Kidney epithelial cell (primary cell): ENCODE results near the gene CSGALNACT2. TPM values are rescaled to one million over a fixed set of nuclear protein-coding genes. Genes with fewer than 3 reads are reported as not detected.

Source experiments
- DNase-seq: peaks from one replicate; pipeline ENCODE4 v3.0.0-alpha.2; 2010; ENCODE audit warnings: low read depth
- H3K27me3 ChIP-seq: 2 replicates; pipeline ENCODE4 v1.6.0; 2011; ENCODE audit warnings: low read length; ENCODE audit not compliant: control insufficient read depth, insufficient read depth
- H3K36me3 ChIP-seq: 2 replicates; pipeline ENCODE4 v1.5.1; 2011; ENCODE audit warnings: low read length; ENCODE audit not compliant: control insufficient read depth, insufficient read depth
- H3K4me3 ChIP-seq: 2 replicates; pipeline ENCODE4 v1.5.1; 2011; ENCODE audit warnings: low read depth, mild to moderate bottlenecking, control low read depth, low read length
- total RNA-seq: library from RNA; depleted of rRNA; stranded (reverse); fragments of >200 nt; gene quantifications from 2 replicates; pipeline ENCODE4 v1.2.3, GENCODE V29; 2015
- TF ChIP-seq, protein P1 (sequence below): IDR thresholded peaks from 2 replicates; pipeline ENCODE4 v1.5.1; 2011; ENCODE audit warnings: mild to moderate bottlenecking, moderate library complexity, low read length, control low read depth, inconsistent platforms; ENCODE audit not compliant: insufficient read depth, poor library complexity, severe bottlenecking

CSGALNACT2 gene
- total RNA-seq, 1 donor from 2014 or later, result 17.3 TPM

DNA sequence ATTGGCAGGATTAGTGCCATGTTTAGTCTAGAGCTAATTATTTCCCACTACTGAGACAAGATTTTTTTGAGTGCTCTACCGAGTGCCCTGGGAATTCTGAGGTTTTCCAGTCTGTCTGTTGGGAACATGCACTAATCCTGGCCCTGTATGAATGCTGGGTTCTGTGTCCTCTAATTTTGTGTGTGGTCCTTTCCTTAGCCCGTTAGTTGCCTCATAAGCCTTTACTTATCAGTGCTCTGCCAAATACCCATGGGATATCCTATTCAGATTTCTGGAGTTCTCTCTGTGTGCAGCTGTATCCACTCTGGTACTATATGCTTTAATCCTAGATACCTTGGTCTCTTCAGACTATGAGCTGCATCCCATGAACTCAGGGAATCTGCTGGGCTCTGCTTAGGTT lies 13.1 kb downstream of the CSGALNACT2 start:
- TF ChIP-seq, protein P1, sequence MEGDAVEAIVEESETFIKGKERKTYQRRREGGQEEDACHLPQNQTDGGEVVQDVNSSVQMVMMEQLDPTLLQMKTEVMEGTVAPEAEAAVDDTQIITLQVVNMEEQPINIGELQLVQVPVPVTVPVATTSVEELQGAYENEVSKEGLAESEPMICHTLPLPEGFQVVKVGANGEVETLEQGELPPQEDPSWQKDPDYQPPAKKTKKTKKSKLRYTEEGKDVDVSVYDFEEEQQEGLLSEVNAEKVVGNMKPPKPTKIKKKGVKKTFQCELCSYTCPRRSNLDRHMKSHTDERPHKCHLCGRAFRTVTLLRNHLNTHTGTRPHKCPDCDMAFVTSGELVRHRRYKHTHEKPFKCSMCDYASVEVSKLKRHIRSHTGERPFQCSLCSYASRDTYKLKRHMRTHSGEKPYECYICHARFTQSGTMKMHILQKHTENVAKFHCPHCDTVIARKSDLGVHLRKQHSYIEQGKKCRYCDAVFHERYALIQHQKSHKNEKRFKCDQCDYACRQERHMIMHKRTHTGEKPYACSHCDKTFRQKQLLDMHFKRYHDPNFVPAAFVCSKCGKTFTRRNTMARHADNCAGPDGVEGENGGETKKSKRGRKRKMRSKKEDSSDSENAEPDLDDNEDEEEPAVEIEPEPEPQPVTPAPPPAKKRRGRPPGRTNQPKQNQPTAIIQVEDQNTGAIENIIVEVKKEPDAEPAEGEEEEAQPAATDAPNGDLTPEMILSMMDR, result no peak
- Histone ChIP-seq H3K27me3 (no peaks in the 10 kb centered on the region), H3K4me3 (no peak overlapping the region), H3K36me3 (no peaks in the 10 kb centered on the region)
- no peak for DNase-seq

DNA sequence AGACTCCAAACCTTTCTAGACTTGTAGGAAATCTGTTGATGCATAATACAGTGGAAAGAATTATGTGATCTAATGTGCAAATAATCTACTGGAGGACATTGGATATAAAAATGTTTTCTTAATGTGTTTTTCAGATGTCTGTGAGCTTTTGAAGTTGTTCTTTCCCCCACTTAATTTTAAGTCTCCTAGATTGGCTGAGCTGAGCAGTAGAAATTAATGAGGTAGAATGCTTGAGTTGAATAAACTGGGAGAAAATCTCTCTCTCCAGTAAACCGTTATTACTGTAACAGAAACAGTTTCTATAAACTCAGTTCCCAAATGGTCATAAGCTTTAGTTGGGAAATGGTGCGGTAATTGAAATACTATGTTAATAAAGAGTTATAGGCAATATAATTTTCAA lies 15.7 kb downstream of the CSGALNACT2 start:
- Histone ChIP-seq H3K4me3 (no peak overlapping the region), H3K36me3 (no peaks in the 10 kb centered on the region), H3K27me3 (no peaks in the 10 kb centered on the region)
- no peak for DNase-seq
- TF ChIP-seq, protein P1, result no peak

DNA sequence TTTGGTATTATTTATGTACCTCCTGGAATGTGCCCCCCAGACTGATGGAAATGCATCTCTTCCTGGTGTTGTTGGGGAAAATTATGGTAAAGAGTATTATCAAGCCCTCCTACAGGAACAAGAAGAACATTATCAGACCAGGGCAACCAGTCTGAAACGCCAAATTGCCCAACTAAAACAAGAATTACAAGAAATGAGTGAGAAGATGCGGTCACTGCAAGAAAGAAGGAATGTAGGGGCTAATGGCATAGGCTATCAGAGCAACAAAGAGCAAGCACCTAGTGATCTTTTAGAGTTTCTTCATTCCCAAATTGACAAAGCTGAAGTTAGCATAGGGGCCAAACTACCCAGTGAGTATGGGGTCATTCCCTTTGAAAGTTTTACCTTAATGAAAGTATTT lies 17.0 kb downstream of the CSGALNACT2 start:
- DNase-seq, result no peak
- TF ChIP-seq, protein P1, result no peak

GRCh38 chr10:43155741-43156140 lies 17.5 kb downstream of the CSGALNACT2 start:
- no peak for DNase-seq
- TF ChIP-seq, protein P1, result no peak
- no peak overlapping the region for H3K4me3 ChIP-seq
- no peaks in the 10 kb centered on the region for H3K27me3 ChIP-seq
- no peaks in the 10 kb centered on the region for H3K36me3 ChIP-seq

More for the DNA sequence above, 17.0 kb downstream of the CSGALNACT2 start:
- no peaks in the 10 kb centered on the region for H3K27me3 ChIP-seq
- H3K36me3 ChIP-seq, result no peaks in the 10 kb centered on the region
- H3K4me3 ChIP-seq, result no peak overlapping the region

DNA sequence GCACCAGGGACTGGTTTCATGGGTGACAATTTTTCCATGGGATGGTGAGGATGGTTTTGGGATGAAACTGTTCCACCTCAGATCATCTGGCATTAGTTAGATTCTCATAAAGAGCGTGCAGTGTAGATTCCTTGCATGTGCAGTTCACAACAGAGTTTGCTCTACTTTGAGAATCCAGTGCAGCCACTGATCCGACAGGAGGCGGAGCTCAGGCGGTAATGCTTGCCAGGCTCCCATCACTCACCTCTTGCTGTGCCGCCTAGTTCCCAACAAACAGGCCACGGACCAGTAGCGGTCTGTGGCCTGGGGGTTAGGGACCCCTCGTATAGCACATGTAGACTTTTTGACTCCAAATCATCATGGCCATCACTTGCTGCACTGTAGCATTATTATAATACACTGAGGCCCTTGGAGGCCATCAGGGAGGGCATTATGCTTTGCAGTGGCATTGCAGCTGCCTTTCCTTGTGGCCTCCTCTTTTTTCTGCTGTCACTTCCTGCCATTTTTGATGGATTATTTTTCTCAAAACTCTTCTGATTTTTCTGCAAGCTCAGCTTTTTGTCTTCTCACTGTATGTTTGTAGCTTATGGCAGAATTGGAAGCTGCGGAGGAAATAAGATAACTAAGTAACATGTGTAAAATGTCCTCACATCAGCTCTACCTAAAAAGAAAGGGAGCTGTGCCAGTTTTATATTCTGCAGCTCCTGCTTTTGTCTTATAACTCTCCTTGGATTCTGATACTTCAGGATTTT lies 18.5 kb downstream of the CSGALNACT2 start:
- no peak overlapping the region for H3K4me3 ChIP-seq
- no peak for DNase-seq
- TF ChIP-seq, protein P1, result no peak
- no peaks in the 10 kb centered on the region for H3K36me3 ChIP-seq
- H3K27me3 ChIP-seq, result no peaks in the 10 kb centered on the region

DNA sequence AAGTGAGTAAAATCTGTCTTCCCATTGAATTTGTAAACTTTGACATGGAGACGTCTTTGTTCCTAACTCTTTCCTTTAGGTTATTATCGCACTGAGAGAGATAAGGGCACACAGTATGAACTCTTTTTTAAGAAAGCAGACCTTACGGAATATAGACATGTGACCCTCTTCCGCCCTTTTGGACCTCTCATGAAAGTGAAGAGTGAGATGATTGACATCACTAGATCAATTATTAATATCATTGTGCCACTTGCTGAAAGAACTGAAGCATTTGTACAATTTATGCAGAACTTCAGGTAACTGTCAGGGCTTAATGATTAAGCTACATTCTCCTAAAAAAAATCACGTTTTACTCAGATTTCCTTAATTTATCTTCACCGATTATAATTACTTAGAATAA lies 20.4 kb downstream of the CSGALNACT2 start:
- no peak for DNase-seq
- no peaks in the 10 kb centered on the region for H3K27me3 ChIP-seq
- H3K4me3 ChIP-seq, result no peak overlapping the region
- no peaks in the 10 kb centered on the region for H3K36me3 ChIP-seq
- TF ChIP-seq, protein P1, result no peak
